CMK (cell line): ENCODE data around the gene SCN8A.
"Not testable (repeated sequence)": the region's sequence is repeated elsewhere in the genome, so short reads cannot be mapped to it uniquely, and the experiment has no call there.

ENCODE experiments used
- DNase-seq: peaks from one replicate; pipeline ENCODE4 v3.0.0-alpha.2; 2010; ENCODE audit warnings: low read depth

Gene SCN8A

DNA sequence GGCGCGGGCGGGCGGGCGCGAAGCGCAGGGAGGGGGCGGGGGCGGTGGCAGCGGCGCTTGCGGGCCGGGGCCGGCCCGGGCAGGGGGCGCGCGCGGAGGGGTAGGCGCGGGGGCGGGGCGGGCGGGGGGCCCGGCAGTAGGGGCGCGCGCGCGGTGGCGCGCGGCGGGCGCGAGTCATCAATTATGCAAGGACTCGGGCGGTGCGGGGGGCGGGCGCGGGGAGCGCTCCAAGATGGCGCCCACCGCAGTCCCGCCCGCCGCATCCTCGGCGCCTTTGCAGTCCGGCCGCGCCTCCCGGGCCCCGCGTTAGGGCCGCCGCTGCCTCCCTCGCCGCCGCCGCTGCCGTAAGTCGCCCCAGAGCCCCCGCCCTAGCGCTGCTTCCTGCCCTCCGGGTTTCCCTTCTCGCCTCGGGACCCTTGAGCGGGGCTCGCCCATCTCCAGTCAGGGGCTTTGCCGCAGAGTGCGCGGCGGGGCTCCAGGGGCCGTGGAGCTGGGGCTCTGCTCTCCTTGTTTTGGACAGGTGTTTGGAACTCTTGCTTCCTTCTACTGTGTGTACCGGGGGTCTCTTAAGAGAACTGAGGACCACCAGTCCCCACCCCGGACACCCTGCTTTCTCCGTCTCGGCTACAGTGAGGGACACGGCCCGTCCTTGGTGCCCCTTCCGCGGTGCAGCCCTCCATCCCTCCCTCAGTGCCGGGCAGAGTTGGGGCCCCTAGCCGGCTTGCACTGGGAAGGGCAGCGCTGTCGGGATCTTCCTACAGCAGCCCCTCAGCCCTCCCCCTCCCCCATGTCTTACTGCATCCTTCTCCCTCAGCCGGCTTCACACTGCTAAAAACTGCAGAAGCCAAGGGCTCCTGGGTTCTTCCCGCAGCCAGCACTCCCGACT is at the start of gene SCN8A:
SCN8A (plus strand) TSS at position 218 of the 886 bp plus-strand sequence. CDS start 71,585 bp downstream, outside the sequence.
- DNase-seq: peak; percentile 8

DNA sequence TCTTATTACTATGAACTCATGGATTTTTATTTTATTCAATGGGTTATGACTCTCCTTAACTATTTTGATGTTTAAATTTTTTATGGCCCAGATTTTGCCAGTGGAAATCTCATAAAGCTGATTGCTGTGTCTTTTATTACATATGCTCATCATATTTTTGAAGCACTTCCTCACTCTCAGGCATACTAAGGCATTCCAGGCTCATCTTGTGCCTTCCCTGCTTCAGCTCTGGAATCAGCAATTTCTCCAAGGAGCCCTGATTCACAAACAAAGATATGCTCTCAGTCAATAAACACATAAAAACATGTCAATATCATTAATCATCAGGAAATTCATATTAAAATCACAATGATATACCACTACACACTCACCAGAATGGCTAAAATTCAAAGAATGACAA is 44.9 kb upstream of the SCN8A start:
- DNase-seq: no peak

DNA sequence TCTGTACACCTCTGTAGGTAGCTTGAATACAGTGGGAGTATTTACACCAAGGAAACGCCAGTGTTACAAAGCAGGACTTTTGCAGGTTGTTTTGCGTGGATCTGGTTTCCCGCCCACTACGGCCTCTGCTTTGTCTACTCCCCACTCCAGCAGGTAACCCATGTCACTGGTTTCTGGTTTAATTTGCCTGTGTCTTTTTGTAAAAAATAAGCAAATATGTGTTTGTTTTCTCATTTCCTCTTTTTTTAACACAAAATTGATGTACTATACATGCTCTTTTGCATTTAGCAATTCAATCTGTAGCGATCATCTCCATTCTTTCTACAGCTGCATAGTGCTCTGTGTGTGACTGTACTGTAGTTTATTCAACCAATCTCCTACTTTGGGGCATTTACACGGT is 43.4 kb upstream of the SCN8A start:
- no peak for DNase-seq

- DNase-seq: no peak
These were observed 42.8 kb upstream of the SCN8A start for GRCh38 chr12:51548241-51548640.

GRCh38 chr12:51549637-51550036 is 41.4 kb upstream of the SCN8A start:
- DNase-seq: no peak

DNA sequence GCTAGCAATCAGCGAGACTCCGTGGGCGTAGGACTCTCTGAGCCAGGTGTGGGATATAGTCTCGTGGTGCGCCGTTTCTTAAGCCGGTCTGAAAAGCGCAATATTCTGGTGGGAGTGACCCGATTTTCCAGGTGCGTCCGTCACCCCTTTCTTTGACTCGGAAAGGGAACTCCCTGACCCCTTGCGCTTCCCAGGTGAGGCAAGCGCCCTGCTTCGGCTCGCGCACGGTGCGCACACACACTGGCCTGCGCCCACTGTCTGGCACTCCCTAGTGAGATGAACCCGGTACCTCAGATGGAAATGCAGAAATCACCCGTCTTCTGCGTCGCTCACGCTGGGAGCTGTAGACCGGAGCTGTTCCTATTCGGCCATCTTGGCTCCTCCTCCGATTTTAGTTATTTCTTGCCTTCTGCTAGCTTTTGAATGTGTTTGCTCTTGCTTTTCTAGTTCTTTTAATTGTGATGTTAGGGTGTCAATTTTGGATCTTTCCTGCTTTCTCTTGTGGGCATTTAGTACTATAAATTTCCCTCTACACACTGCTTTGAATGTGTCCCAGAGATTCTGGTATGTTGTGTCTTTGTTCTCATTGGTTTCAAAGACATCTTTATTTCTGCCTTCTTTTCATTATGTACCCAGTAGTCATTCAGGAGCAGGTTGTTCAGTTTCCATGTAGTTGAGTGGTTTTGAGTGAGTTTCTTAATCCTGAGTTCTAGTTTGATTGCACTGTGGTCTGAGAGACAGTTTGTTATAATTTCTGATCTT is 22.6 kb upstream of the SCN8A start:
- not testable (repeated sequence) for DNase-seq

DNA sequence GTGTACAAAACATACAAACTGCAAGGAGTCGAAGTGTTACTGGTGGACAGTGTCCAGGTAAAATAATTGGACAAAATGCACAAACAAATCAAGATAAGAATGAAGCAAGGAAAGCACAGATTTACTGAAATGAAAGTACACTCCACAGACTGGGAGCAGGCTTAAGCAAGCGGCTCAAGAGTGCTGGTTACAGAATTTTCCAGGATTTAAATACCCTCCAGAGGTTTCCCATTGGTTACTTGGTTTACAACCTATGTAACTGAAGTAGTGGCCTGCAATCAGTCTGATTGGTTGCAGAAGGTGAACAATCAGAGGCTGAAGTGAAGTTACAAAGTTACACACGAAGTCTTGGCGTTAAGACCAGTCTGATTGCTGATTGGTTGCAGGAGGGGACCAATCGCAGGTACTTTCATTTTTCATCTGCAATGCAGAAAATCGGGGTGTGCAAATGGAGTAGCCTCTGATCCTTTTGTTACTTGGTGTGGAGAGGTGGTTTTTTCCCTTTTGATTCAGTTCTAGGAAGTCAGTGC is 11.6 kb upstream of the SCN8A start:
- no peak for DNase-seq

DNA sequence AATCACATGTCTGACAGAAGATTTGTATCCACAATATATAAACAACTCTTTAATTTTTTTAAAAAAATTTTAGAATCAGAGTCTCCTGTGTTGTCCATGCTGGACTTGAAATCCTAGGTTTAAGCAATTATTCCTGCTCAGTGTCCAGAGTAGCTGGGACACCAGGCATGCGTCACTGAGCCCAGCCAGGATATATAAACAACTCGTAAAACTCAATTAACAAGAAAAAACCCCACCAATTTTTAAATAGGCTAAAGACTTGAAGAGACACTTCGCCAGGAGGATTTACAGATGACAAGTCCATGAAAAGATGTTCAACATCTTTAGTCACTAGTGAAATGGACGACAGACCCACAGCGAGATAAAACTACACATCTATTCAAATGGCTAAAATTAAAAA is 2.0 kb upstream of the SCN8A start:
- no peak for DNase-seq

- DNase-seq: no peak
These were observed 1.4 kb upstream of the SCN8A start for GRCh38 chr12:51589557-51590176.

GRCh38 chr12:51590347-51591015 is 552 bp upstream of the SCN8A start:
- DNase-seq: peak; percentile 49

GRCh38 chr12:51592034-51592705 is 1.1 kb downstream of the SCN8A start:
- no peak for DNase-seq

GRCh38 chr12:51593021-51593420 is 2.0 kb downstream of the SCN8A start:
- DNase-seq: no peak

GRCh38 chr12:51593539-51593938 is 2.5 kb downstream of the SCN8A start:
- DNase-seq: no peak

GRCh38 chr12:51598156-51598555 is 7.1 kb downstream of the SCN8A start:
- DNase-seq: no peak

- DNase-seq: no peak
These were observed 9.7 kb downstream of the SCN8A start for GRCh38 chr12:51600721-51601120.

- no peak for DNase-seq
These were observed 10.2 kb downstream of the SCN8A start for GRCh38 chr12:51601241-51601640.

GRCh38 chr12:51605896-51606295 is 14.9 kb downstream of the SCN8A start:
- not testable (repeated sequence) for DNase-seq

GRCh38 chr12:51607197-51607596 is 16.2 kb downstream of the SCN8A start:
- not testable (repeated sequence) for DNase-seq

DNA sequence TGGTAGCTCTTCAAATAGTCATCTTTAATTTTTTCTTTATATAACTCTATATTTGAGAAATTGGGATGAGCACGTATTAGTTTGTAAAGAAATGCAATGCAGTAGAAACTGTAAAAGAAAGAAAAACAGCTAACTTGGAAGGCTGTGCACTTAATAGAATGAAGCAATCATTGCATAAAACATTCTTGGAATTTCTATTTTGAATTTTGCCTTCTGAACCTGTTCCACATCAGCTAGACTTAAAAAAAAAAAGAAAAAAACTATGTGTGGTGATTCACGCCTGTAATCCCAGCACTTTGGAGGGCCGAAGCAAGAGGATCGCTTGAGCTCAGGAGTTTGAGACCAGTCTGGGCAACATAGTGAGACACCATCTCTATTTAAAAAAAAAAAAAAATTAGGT is 29.4 kb downstream of the SCN8A start:
- no peak for DNase-seq

DNA sequence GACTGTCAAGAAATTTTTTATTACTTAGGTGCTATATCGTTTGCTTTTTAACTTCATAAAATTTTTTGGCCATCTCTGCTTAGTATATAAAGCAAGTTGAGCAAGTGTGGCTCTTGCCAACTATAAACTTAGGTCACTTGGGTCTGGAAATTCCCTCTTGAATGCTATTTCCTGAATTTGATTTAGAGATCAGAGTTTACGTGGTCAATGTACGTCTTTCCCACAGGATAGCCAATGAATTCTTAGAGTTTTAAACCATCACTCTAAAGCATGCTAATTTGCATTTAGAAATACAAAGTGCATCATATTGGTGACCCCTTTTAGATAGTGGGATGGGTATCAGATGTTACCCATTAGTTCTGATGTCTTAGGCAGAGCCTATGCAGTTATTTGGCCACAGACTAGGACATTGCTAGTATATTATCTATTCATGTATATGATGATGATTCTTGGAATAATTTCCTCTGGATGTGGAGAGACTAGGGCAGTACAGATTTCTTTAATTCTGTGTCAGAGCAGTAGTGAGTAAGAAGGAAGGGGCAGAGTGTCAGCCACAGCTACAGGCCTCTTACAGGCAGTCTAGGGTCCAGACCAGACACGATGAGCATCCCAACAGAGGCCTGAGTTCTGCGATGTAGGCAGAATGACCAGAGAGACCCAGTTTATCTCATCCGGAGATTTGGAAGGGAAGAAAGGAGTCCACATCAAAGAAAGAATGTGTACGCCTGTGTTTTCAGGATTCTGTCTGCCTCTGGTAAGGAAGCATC is 30.3 kb downstream of the SCN8A start:
- no peak for DNase-seq

DNA sequence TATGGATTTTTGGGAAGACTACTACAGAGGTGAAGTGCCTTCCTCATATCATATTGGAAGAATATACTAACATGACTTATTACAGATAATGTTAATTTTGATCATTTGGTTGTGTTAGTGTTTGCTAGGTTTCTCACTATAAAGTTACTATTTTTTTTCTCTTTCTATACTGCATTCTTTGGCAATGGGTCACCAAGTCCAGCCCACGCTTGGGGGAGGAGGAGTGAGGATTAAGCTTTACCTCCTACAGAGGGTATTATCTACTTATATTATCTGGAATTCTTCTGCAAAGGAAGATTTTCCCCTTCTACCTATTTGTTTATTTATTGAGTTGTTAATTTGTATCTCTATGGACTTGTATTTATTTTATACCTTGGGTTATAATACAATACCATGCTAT is 31.5 kb downstream of the SCN8A start:
- no peak for DNase-seq
